HT1080 (cell line): ENCODE data around the gene MGAT3. TPM values are rescaled to one million over a fixed set of nuclear protein-coding genes. Genes with fewer than 3 reads are reported as not detected.

Source experiments
- DNase-seq: peaks from one replicate; pipeline ENCODE4 v3.0.0-alpha.2; 2015; ENCODE audit warnings: low read depth
- total RNA-seq: library from RNA; depleted of rRNA; stranded (reverse); fragments of >200 nt; shearing (Covaris generic); gene quantifications from 2 replicates; pipeline ENCODE4 v1.2.3, GENCODE V29; 2014

The MGAT3 gene
- total RNA-seq, 1 experiment from 2014 or later, result 0.10 TPM

GRCh38 chr22:39470451-39471291 is 13.9 kb downstream of the MGAT3 start:
- DNase-seq, result no peak

- peak; percentile 62 for DNase-seq
Observed at GRCh38 chr22:39471381-39472141, 14.7 kb downstream of the MGAT3 start.

DNA sequence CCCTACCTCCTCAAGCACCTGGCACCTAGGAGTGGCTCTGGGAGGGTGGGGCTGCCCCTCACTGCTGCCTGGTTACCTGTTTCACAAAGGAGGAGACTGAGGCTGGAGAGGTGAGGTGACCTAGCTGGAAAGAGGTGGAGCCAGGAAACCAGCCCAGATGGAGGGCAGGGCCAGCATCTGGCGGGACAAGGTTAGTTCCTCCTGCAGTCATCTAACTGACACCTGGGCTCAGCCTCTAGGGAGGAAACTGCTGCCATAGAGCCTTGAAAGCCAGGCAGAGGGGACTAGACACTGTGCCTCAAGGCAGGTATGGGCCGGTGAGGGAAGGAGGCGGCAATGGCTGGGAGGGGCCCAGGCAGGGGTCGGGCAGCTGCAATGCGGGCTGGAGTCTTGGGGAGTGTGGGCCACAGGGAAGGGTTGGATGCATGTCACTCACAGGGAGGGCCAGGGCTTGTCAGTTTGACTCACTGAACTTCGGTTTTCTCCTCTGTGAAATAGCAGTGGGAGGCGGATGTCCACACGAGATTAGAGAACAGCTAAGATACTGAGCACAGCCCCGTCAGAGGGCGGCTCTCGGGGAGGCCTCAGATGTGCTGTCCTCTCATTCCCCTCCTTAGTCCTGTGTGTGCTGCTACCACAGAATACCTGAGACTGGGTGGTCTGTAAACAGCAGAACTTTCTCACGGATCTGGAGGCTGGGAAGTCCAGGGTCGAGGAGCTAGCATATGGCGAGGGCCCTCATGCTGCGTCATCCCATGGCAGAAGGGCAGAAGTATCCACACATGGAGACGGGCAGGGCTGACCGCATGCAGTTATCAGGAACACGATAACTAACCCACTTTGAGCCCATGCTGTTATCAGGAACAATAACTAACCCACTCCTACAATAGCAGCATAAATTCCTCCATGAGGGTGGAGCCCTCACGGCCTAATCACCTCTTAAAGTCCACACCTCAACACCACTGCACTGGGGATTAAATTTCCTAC is 16.1 kb downstream of the MGAT3 start:
- DNase-seq, result no peak

GRCh38 chr22:39473851-39474250 is 17.0 kb downstream of the MGAT3 start:
- DNase-seq, result no peak

DNA sequence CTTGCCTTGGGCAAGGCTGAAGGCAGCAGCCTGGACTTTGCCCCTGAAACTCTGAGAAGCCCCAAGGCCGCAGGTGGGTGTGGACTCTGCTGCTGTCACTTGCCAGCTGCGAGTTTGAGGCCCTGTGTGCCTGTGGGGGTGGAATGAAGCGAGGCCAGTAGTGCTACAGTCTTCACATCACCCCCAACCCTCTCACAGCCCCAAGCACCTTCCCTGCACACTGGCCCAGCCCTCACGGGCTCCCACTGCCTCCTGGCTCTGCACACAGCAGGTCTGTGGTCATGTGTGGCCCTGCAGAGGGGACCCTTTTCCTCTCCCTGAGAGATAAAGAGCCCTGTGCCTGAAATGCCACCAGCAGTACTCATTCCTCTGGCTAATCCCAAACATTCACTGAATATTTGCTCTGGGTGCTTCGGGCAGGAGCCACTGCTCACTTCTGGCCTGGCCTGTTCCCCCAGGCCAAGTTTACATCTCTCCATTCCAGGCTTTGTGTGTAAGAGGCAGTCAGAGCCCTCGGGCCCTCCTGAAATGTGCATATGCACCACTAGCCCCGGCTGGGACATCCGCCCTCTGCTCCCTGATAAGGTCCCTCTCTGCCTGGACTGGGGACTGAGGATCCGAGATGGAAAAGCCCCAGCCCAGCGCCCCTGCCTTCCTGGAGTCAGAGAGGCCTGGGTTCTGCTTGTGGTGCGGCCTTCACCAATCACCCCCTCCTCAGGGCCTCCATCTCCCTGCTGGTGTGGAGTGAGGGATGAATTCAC is 17.7 kb downstream of the MGAT3 start:
- no peak for DNase-seq

- no peak for DNase-seq
Observed at GRCh38 chr22:39475337-39475736, 18.5 kb downstream of the MGAT3 start.

DNA sequence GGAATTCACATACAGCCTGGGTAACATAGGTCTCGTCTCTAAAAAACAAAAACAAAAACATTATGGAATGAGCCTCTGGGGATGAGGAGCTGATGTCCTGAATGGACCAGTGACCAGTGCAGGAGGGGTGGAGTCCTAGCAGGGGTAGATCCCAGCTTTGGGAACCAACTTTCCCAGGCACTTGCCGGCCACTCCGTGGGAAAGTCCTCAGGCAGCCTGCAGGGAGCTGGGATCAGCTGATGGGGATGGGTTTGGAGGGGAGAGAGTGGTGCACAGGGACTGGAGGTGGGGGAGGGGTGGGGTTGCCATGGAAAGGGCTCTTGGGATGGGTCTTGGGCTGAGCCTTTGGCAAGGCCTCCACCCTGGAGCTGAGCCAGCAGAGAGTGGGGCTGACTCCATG is 19.1 kb downstream of the MGAT3 start:
- no peak for DNase-seq

DNA sequence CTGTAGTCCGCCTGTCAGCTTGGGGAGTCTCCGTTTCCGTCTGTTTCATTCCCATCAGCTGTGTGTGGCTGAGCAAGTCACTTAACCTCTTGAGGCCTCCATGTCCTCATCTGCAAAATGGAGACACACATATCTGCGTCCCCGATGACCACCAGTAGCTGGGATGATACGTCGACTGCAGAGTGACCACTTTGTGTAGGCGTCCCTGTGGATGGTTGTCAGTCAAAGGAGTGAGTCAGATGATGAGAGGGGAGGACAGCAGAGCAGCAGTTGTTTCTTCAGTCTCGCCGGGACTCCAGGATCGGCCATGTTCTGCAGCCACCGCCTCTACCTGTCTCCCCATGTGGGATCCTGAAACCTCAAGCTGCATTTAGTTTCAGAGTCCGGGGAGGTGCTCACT is 19.9 kb downstream of the MGAT3 start:
- no peak for DNase-seq

DNA sequence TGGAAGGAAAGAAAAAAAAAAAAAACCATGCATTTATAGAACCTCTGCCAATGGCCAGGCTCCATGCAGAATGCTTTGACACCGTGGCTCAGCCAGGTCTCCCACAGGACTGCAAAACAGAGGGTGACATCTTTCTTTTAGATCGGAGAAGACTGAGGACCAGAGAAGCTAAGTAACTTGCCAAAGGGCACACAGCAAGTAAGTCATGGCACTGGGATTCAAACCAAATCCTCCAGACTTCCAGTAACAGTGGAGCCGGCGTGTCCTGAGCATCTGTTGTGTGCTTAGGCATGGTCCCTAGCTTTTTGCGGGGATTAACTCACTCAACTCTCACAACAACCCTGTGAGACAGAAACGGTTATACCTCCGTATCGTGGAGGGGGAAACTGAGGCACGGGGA is 20.7 kb downstream of the MGAT3 start:
- no peak for DNase-seq

- DNase-seq, result no peak
Observed at GRCh38 chr22:39478441-39478850, 21.6 kb downstream of the MGAT3 start.

DNA sequence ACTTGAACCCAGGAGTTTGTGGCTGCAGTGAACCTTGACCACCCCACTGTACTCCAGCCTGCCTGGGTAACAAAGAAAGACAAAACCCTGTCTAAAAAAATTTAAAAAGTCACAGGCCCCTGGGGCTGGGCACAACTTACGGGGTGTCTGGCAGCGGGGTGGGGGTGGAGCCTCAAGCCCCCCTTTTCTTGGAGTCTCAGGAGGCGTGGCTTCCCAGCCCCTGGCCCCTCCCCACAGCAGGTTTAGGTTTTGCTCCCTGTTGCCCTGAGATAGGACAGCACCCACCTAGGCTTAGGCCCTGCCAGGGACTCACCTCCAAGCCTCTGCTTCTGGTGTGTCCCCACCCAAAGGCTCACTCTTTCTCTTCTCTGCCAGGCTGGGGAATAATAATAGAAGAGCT is 22.4 kb downstream of the MGAT3 start:
- DNase-seq, result no peak

GRCh38 chr22:39480557-39480956 is 23.7 kb downstream of the MGAT3 start:
- DNase-seq, result no peak

DNA sequence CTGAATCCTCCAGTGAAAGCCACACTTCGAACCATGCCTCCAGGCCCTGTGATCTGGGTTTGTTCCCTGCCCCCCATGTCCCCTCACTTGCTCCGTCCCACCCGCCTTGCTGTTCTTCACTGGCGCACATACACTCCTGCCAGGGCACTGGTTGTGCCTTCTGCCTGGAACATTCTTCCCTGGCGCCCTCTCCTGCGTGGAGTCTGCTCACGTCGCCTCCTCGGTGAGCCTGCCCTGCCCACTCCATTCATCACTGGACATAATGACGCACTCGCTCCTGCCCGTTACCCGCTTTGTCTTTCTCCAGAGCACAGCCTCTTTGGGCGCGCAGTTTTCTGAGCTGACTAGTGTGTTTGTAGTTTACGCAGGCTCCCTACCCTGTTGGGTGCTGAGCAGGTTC is 24.2 kb downstream of the MGAT3 start:
- no peak for DNase-seq

DNA sequence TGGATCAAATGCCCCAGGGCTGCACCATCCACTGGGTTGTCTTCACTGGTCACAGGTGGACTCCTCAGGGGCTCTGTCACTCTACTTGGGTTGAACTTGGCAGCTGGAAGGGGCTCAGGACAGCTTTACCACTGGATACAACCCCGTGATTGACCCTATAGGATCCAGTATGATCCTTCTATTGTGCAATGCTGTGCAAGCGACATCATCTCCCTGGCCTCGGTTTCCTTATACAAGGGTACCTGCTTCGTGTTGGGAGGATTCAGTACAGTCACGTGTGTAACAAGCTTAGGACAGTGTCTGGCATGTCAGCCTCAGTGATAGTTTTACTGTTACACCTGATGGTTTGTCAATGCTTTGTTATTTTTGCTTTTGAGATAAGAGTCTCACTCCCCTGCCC is 24.8 kb downstream of the MGAT3 start:
- no peak for DNase-seq

GRCh38 chr22:39482768-39483167 is 26.0 kb downstream of the MGAT3 start:
- peak; percentile 26 for DNase-seq

- no peak for DNase-seq
Observed at GRCh38 chr22:39486951-39487825, 30.4 kb downstream of the MGAT3 start.

DNA sequence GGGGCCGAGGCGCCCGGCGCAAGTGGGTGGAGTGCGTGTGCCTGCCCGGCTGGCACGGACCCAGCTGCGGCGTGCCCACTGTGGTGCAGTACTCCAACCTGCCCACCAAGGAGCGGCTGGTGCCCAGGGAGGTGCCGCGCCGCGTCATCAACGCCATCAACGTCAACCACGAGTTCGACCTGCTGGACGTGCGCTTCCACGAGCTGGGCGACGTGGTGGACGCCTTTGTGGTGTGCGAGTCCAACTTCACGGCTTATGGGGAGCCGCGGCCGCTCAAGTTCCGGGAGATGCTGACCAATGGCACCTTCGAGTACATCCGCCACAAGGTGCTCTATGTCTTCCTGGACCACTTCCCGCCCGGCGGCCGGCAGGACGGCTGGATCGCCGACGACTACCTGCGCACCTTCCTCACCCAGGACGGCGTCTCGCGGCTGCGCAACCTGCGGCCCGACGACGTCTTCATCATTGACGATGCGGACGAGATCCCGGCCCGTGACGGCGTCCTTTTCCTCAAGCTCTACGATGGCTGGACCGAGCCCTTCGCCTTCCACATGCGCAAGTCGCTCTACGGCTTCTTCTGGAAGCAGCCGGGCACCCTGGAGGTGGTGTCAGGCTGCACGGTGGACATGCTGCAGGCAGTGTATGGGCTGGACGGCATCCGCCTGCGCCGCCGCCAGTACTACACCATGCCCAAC is 31.2 kb downstream of the MGAT3 start:
- no peak for DNase-seq

DNA sequence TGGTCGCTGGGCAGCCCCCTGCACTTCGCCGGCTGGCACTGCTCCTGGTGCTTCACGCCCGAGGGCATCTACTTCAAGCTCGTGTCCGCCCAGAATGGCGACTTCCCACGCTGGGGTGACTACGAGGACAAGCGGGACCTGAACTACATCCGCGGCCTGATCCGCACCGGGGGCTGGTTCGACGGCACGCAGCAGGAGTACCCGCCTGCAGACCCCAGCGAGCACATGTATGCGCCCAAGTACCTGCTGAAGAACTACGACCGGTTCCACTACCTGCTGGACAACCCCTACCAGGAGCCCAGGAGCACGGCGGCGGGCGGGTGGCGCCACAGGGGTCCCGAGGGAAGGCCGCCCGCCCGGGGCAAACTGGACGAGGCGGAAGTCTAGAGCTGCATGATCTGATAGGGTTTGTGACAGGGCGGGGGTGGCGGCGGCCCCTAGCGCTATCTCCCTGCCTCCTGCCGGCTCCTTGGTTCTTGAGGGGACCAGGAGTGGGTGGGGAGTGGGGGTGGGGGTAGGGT is 31.8 kb downstream of the MGAT3 start:
- no peak for DNase-seq
